Progenitor cell of endocrine pancreas (in vitro differentiated cells): Measurements from ENCODE around the gene BAZ2B. TPM values are rescaled to one million over a fixed set of nuclear protein-coding genes. Genes with fewer than 3 reads are reported as not detected.

ENCODE experiments used
- DNase-seq: peaks from one replicate; pipeline ENCODE4 v3.0.0; 2021; ENCODE audit warnings: low spot score; ENCODE audit not compliant: unreplicated experiment
- H3K27ac Mint-ChIP-seq: 2 replicates; pipeline ENCODE4 v1.8.0; 2021; ENCODE audit warnings: mild to moderate bottlenecking, moderate library complexity, mixed read lengths
- H3K27me3 Mint-ChIP-seq: 2 replicates; pipeline ENCODE4 v1.8.0; 2021; ENCODE audit warnings: mixed read lengths
- H3K36me3 Mint-ChIP-seq: 2 replicates; pipeline ENCODE4 v1.8.0; 2022; ENCODE audit warnings: mixed read lengths; ENCODE audit not compliant: insufficient read depth
- H3K4me1 Mint-ChIP-seq: 2 replicates; pipeline ENCODE4 v1.8.0; 2021; ENCODE audit warnings: low read depth, mixed read lengths
- H3K4me3 Mint-ChIP-seq: 2 replicates; pipeline ENCODE4 v1.8.0; 2021; ENCODE audit warnings: low read depth, mild to moderate bottlenecking, moderate library complexity, mixed read lengths
- H3K9me3 Mint-ChIP-seq: 2 replicates; pipeline ENCODE4 v1.8.0; 2021; ENCODE audit warnings: low read depth, mixed read lengths
- CTCF ChIP-seq: fragments of 200-600 bp; sonication (generic); IDR thresholded peaks from one replicate; pipeline ENCODE4 v1.5.0; 2021; ENCODE audit warnings: antibody characterized with exemption, mild to moderate bottlenecking; ENCODE audit not compliant: unreplicated experiment
- total RNA-seq: library from RNA; stranded (reverse); gene quantifications from 2 replicates; pipeline ENCODE4 v1.2.1, GENCODE V29; 2021

Gene BAZ2B
- total RNA-seq, 1 donor from 2014 or later = 155 TPM

GRCh38 chr2:159591221-159591620 lies 25.1 kb downstream of the BAZ2B start:
- no peak overlapping the region for H3K27ac Mint-ChIP-seq
- peaks cover 7% of the 10 kb centered on the region for H3K36me3 Mint-ChIP-seq
- DNase-seq = no peak
- H3K4me1 Mint-ChIP-seq = peaks cover 9% of the 10 kb centered on the region
- H3K9me3 Mint-ChIP-seq = peaks cover 5% of the 10 kb centered on the region
- H3K27me3 Mint-ChIP-seq = no peaks in the 10 kb centered on the region
- no peak for TF ChIP-seq CTCF
- H3K4me3 Mint-ChIP-seq = no peak overlapping the region

- Mint-ChIP-seq H3K9me3 (peaks cover 5% of the 10 kb centered on the region), H3K27me3 (no peaks in the 10 kb centered on the region), H3K4me3 (no peak overlapping the region), H3K4me1 (peaks cover 9% of the 10 kb centered on the region), H3K27ac (no peak overlapping the region), H3K36me3 (peaks cover 12% of the 10 kb centered on the region)
- DNase-seq = no peak
- no peak for TF ChIP-seq CTCF
Measured at GRCh38 chr2:159589286-159589685, 27.1 kb downstream of the BAZ2B start.

DNA sequence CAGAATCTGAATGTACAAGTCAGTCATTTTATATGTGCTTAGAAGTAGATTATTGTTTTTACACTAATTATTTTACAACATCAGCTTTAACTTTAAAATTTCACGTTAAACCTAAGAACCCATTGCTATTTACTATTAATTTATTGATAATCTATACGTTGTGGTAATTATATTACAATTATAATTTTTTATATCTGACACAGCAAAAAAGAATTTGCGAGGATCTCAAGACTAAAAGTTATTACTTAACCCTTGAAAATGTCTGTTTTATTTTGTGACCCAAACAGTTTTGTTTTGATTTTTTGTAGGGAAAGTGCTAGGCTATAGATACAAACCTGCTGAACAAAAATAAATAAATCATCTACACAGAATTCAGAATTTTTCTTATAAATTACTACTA lies 30.3 kb downstream of the BAZ2B start:
- Mint-ChIP-seq H3K4me3 (no peak overlapping the region), H3K27ac (no peak overlapping the region), H3K9me3 (peaks cover 9% of the 10 kb centered on the region), H3K27me3 (no peaks in the 10 kb centered on the region), H3K4me1 (peaks cover 2% of the 10 kb centered on the region), H3K36me3 (peaks cover 26% of the 10 kb centered on the region)
- no peak for DNase-seq
- TF ChIP-seq CTCF = no peak

DNA sequence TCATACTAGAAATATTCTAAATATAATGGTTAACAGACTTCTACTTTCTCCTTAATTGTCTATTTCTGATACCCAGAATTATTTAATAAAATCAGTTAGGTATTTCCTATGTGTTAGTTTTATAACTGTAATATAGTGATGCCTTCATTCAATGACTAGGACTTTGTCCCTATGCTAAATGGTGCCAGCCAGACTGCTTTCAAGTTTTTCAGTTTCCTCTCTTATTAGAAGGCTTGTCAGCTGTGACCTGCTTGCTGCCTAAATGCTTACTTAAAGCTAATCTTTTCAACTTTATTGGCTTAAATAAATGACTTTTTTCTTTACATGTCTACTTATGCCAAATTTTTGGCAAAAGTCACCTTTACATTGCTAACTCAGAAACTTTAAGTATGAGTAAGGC lies 30.7 kb downstream of the BAZ2B start:
- no peaks in the 10 kb centered on the region for H3K27me3 Mint-ChIP-seq
- no peak for TF ChIP-seq CTCF
- H3K9me3 Mint-ChIP-seq = peaks cover 9% of the 10 kb centered on the region
- H3K27ac Mint-ChIP-seq = no peak overlapping the region
- peaks cover 1% of the 10 kb centered on the region for H3K4me1 Mint-ChIP-seq
- no peak overlapping the region for H3K4me3 Mint-ChIP-seq
- DNase-seq = no peak
- H3K36me3 Mint-ChIP-seq = peaks cover 30% of the 10 kb centered on the region

- peaks cover 13% of the 10 kb centered on the region for H3K9me3 Mint-ChIP-seq
- H3K27me3 Mint-ChIP-seq = no peaks in the 10 kb centered on the region
- no peak for DNase-seq
- H3K4me3 Mint-ChIP-seq = no peak overlapping the region
- no peak overlapping the region for H3K27ac Mint-ChIP-seq
- H3K4me1 Mint-ChIP-seq = no peaks in the 10 kb centered on the region
- TF ChIP-seq CTCF = no peak
- peaks cover 37% of the 10 kb centered on the region for H3K36me3 Mint-ChIP-seq
Measured at GRCh38 chr2:159584796-159585195, 31.6 kb downstream of the BAZ2B start.
